GM18511 (cell line): Measurements from ENCODE around the gene HTR2C.
"Not testable (repeated sequence)": the region's sequence is repeated elsewhere in the genome, so short reads cannot be mapped to it uniquely, and the experiment has no call there.

Experiments used
- ATAC-seq: cut with Tn5 transposase; IDR thresholded peaks from one replicate; pipeline ENCODE4 v1.9.1; 2021; ENCODE audit warnings: mild to moderate bottlenecking, moderate library complexity; ENCODE audit not compliant: unreplicated experiment

Gene HTR2C

GRCh38 chrX:114710571-114710970, 126.7 kb downstream of the HTR2C start:
- ATAC-seq, result no peak

DNA sequence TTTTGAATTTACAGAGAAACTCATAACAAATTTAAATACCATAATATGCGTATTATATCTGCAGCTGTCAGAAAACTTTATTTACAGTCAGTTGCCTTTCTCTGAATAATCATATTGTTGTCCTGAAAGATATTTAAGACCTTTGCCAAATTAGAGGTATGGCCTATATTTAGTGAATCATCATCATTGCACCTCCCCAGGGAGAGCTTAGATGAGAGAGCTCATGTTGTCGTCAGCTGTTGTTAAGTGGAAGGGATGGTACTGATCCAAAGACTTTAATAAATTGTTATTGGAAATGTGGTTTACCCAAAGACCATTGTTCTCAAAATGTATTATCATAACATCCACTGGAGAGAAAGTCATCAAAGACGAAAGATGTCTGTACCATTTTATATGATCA, 128.6 kb downstream of the HTR2C start:
- no peak for ATAC-seq

DNA sequence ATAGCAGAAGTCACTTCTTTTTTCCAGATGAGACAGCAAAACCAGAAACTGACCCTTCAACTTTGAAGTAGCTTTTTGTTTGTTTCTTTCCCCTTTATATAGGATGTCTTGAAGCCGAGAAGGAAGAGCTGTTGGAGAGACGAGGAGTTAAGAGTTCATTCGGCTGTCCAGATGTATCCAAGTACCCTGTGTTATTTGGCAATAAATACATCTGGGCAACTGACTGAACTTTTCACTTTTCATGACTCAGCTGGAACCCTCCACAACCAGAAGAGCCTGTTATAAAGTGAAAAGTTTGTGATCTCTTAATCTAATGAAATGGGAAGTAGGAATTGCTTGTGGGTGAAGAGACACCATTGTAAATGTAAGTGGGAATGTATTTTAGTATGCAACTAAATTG, 131.2 kb downstream of the HTR2C start:
- ATAC-seq, result no peak

- ATAC-seq, result no peak
Measured at GRCh38 chrX:114717921-114718320, 134.0 kb downstream of the HTR2C start.

DNA sequence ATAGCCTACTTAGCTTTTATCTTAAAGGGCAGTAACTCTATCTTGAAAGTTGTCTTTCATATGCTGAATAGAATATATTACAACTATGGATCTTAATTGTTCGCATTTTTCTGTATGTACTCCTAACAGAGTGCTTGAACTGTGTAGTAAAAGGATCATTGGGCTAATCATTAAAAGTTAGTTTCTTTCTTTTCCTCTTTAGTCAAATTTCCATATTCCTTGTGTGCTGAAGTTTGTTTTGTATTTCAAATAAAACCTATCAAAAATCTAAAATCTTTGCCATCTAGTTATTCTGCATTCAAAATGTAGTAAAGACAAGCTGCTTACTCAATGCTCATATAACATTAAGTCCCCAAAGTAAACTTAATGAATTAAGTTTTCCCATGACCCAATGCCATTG, 182.7 kb downstream of the HTR2C start:
- no peak for ATAC-seq

DNA sequence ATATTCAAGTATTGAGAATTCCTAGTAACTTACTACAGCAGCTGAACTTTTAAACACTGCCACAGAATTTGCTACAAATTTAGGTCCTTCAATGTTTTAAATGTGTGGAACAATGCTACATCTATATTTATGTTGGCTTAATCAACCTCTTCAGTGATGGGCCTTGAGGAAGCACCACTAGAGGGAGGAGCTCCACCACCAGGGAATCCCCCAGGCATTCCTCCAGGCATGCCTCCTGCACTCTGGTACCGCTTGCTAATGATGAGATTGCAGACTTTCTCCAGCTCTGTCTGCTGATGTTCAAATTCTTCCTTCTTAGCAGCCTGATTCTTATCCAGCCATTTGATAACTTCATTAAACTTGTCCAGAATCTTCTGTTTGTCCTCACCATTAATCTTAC, 190.8 kb downstream of the HTR2C start:
- ATAC-seq, result no peak

- ATAC-seq, result no peak
Measured at GRCh38 chrX:114782925-114783324, 199.0 kb downstream of the HTR2C start.

GRCh38 chrX:114787061-114787460, 203.2 kb downstream of the HTR2C start:
- no peak for ATAC-seq

GRCh38 chrX:114797494-114797893, 213.6 kb downstream of the HTR2C start:
- ATAC-seq, result no peak

GRCh38 chrX:114798907-114799306, 215.0 kb downstream of the HTR2C start:
- ATAC-seq, result no peak

DNA sequence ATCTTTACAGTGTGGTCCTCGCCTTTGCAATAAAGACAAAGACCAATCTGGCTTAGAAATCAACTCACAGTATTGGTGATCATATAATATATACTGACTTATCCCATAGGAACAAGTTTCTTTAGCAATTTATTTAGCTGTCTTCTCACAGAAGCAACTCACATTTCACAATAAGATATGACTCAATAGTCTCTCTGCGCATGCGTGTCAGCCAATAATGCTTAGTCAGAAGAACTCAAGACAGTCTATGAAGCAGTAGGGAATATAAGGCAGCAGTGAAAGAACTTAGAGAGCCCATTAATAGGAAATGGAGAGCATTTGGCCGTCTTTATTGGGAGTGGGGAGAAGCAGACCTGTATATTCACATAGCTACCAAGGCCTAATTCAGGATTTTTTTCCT, 216.8 kb downstream of the HTR2C start:
- ATAC-seq, result no peak

- ATAC-seq, result no peak
Measured at GRCh38 chrX:114819509-114819908, 235.6 kb downstream of the HTR2C start.

DNA sequence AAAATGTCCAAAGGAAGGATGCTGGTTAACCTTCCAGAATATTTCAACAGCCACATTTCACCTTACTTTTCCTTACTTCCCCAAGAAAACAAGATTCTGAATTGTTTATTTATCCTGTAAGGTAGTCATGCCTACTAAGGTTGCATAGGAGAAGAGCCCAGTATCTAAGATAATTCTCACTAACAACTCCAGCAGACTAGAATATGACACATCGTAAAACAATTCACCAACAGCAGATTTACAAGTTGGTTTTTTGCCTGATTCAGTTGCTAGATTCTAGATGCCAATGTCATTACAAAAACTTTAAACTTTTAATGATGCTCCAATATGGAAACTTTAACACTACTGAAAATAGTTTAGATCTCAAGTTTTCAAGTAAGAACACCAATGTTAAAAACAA, 257.2 kb downstream of the HTR2C start:
- ATAC-seq, result no peak

- ATAC-seq, result no peak
Measured at GRCh38 chrX:114842181-114842580, 258.3 kb downstream of the HTR2C start.

- no peak for ATAC-seq
Measured at GRCh38 chrX:114889481-114889880, 305.6 kb downstream of the HTR2C start.

- ATAC-seq, result no peak
Measured at GRCh38 chrX:114903618-114904017, 319.7 kb downstream of the HTR2C start.

- no peak for ATAC-seq
Measured at GRCh38 chrX:114905251-114905650, 321.4 kb downstream of the HTR2C start.

GRCh38 chrX:114906984-114907510, 323.2 kb downstream of the HTR2C start:
- ATAC-seq, result no peak

- ATAC-seq, result no peak
Measured at GRCh38 chrX:114924423-114924822, 340.5 kb downstream of the HTR2C start.

- ATAC-seq, result no peak
Measured at GRCh38 chrX:114924856-114925255, 341.0 kb downstream of the HTR2C start.

DNA sequence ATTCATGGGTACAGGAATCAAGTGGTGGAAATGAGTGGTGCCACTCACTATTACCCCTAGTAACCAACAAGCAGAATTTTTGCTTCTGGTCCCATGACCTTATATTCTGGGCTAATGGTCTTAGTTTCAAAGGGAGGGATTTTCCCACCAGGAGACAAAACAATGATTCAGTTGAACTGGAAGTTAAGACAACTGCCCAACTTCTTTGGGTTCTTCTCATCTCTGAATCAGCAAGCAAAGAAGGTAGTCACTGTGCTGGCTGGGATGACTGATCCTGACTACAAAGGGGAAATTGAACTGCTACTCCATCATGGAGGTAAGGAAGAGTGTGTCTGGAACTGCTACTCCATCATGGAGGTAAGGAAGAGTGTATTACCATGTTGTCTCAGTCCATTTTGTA, 346.3 kb downstream of the HTR2C start:
- no peak for ATAC-seq

DNA sequence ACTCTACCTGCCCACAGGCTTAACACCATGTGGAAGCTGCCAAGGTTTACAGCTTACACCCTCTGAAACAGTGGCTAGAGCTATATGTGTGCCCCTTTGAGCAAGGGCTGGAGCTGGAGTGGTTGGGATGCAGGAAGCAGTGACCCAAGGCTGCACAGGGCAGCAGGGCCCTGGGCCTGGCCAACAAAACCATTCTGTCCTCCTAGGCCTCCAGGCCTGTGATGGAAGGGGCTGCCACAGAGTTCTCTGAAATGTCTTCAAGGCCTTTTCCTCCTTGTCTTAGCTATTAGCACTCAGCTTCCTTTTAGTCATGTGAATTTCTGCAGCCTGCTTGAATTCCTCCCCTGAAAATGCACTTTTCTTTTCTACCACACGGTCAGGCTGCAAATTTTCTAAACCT, 348.7 kb downstream of the HTR2C start:
- no peak for ATAC-seq

- ATAC-seq, result not testable (repeated sequence)
Measured at GRCh38 chrX:114933291-114933690, 349.4 kb downstream of the HTR2C start.

DNA sequence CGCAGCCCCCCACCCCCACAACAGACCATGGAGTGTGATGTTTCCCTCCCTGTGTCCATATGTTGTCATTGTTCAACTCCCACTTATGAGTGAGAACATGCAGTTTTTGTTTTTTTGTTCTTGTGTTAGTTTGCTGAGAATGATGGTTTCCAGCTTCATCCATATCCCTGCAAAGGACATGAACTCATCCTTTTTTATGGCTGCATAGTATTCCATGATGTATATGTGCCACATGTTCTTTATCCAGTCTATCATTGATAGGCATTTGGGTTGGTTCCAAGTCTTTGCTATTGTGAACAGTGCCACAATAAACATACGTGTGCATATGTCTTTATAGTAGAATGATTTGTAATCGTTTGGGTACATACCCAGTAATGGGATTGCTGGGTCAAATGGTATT, 353.2 kb downstream of the HTR2C start:
- ATAC-seq, result not testable (repeated sequence)
